Measurements from ENCODE around the gene NACC2.
"Not testable (repeated sequence)": the region's sequence is repeated elsewhere in the genome, so short reads cannot be mapped to it uniquely, and the experiment has no call there.

The NACC2 gene

GRCh38 chr9:135979547-135980166, 115.4 kb downstream of the NACC2 start:
- DNase-seq (ENCODE audit: low read depth, low spot score): no peak

- DNase-seq (ENCODE audit: low read depth, low spot score): no peak
Measured at GRCh38 chr9:135978642-135979546, 116.2 kb downstream of the NACC2 start.

- DNase-seq (ENCODE audit: low read depth, low spot score): no peak
Measured at GRCh38 chr9:135976944-135977343, 118.1 kb downstream of the NACC2 start.

GRCh38 chr9:135976531-135976930, 118.6 kb downstream of the NACC2 start:
- no peak for DNase-seq (ENCODE audit: low read depth, low spot score)

- DNase-seq (ENCODE audit: low read depth, low spot score): no peak
Measured at GRCh38 chr9:135975834-135976233, 119.3 kb downstream of the NACC2 start.

GRCh38 chr9:135974220-135974573, 120.9 kb downstream of the NACC2 start:
- DNase-seq (ENCODE audit: low read depth, low spot score): no peak

- DNase-seq (ENCODE audit: low read depth, low spot score): no peak
Measured at GRCh38 chr9:135973277-135974219, 121.5 kb downstream of the NACC2 start.

GRCh38 chr9:135971892-135972291, 123.2 kb downstream of the NACC2 start:
- no peak for DNase-seq (ENCODE audit: low read depth, low spot score)

GRCh38 chr9:135971111-135971766, 123.8 kb downstream of the NACC2 start:
- DNase-seq (ENCODE audit: low read depth, low spot score): no peak

GRCh38 chr9:135970128-135970815, 124.8 kb downstream of the NACC2 start:
- no peak for DNase-seq (ENCODE audit: low read depth, low spot score)

GRCh38 chr9:135969064-135969683, 125.9 kb downstream of the NACC2 start:
- no peak for DNase-seq (ENCODE audit: low read depth, low spot score)

GRCh38 chr9:135968601-135969000, 126.5 kb downstream of the NACC2 start:
- no peak for DNase-seq (ENCODE audit: low read depth, low spot score)

GRCh38 chr9:135968083-135968476, 127.0 kb downstream of the NACC2 start:
- no peak for DNase-seq (ENCODE audit: low read depth, low spot score)

- not testable (repeated sequence) for DNase-seq (ENCODE audit: low read depth, low spot score)
Measured at GRCh38 chr9:135966916-135967260, 128.2 kb downstream of the NACC2 start.

- DNase-seq (ENCODE audit: low read depth, low spot score): no peak
Measured at GRCh38 chr9:135965124-135965756, 129.8 kb downstream of the NACC2 start.

GRCh38 chr9:135963938-135964337, 131.2 kb downstream of the NACC2 start:
- no peak for DNase-seq (ENCODE audit: low read depth, low spot score)

GRCh38 chr9:135963338-135963737, 131.8 kb downstream of the NACC2 start:
- no peak for DNase-seq (ENCODE audit: low read depth, low spot score)

- no peak for DNase-seq (ENCODE audit: low read depth, low spot score)
Measured at GRCh38 chr9:135962696-135963307, 132.3 kb downstream of the NACC2 start.

- no peak for DNase-seq (ENCODE audit: low read depth, low spot score)
Measured at GRCh38 chr9:135961811-135962695, 133.0 kb downstream of the NACC2 start.

All from brain pericyte (primary cell).